Activated CD4-positive, alpha-beta T cell treated with anti-CD3 and anti-CD28 coated beads, Interleukin-2, Interleukin-6, amounts not matched to agents 100 ng/mL and 50 ng/mL, durations not matched to agents 16 hours and 8 hours (primary cell): ENCODE results near the gene DST.
"Not testable (repeated sequence)": the region's sequence is repeated elsewhere in the genome, so short reads cannot be mapped to it uniquely, and the experiment has no call there.

Experiments
- DNase-seq: peaks from one replicate; pipeline ENCODE4 v3.0.0-alpha.2; 2020

DST gene

GRCh38 chr6:56661338-56661737 is 18.6 kb upstream of the DST start:
- DNase-seq, result not testable (repeated sequence)

GRCh38 chr6:56660381-56660730 is 17.7 kb upstream of the DST start:
- DNase-seq, result no peak

- DNase-seq, result peak; percentile 3
Measured at GRCh38 chr6:56659721-56660380, 17.2 kb upstream of the DST start.

- no peak for DNase-seq
Measured at GRCh38 chr6:56658326-56658725, 15.6 kb upstream of the DST start.

GRCh38 chr6:56657354-56657753 is 14.7 kb upstream of the DST start:
- no peak for DNase-seq

- no peak for DNase-seq
Measured at GRCh38 chr6:56656466-56656865, 13.8 kb upstream of the DST start.

- no peak for DNase-seq
Measured at GRCh38 chr6:56655996-56656395, 13.3 kb upstream of the DST start.

- DNase-seq, result no peak
Measured at GRCh38 chr6:56655249-56655648, 12.6 kb upstream of the DST start.

- DNase-seq, result no peak
Measured at GRCh38 chr6:56652994-56653393, 10.3 kb upstream of the DST start.

GRCh38 chr6:56652231-56652630 is 9.5 kb upstream of the DST start:
- DNase-seq, result no peak

- peak; percentile 2 for DNase-seq
Measured at GRCh38 chr6:56650191-56650590, 7.5 kb upstream of the DST start.

- no peak for DNase-seq
Measured at GRCh38 chr6:56649782-56650181, 7.1 kb upstream of the DST start.

GRCh38 chr6:56649053-56649769 is 6.5 kb upstream of the DST start:
- no peak for DNase-seq

- DNase-seq, result no peak
Measured at GRCh38 chr6:56647172-56647762, 4.6 kb upstream of the DST start.

GRCh38 chr6:56644366-56644765 is 1.7 kb upstream of the DST start:
- DNase-seq, result no peak

GRCh38 chr6:56643379-56644089 is 845 bp upstream of the DST start:
- no peak for DNase-seq

- no peak for DNase-seq
Measured at GRCh38 chr6:56640374-56640773, 2.3 kb downstream of the DST start.

GRCh38 chr6:56638760-56639159 is 3.9 kb downstream of the DST start:
- DNase-seq, result no peak

- DNase-seq, result peak; percentile 8
Measured at GRCh38 chr6:56637640-56638039, 5.0 kb downstream of the DST start.

- no peak for DNase-seq
Measured at GRCh38 chr6:56628105-56628504, 14.6 kb downstream of the DST start.

- DNase-seq, result no peak
Measured at GRCh38 chr6:56625356-56625755, 17.3 kb downstream of the DST start.

- DNase-seq, result no peak
Measured at GRCh38 chr6:56624728-56625069, 18.0 kb downstream of the DST start.

- no peak for DNase-seq
Measured at GRCh38 chr6:56624046-56624727, 18.5 kb downstream of the DST start.
